ENCODE data around the gene LSAMP.

DNA sequence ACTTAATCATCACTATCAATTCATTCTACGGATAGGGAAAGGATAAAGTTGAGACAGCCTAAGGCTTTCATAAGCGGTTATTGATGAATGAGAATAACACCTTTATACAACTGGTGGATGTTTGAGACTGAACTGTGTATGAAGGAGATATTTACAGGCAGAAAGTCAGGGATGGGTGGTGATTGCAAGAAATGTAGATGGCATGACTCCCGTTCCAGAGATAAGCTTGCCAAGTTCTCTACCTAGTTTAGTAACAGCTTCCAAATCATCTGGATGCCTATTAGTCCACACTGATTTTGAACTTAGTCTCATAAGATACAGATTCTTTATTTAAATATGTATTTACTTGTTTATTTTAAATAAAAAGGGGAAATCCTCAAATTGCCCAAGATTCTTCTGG lies 463.2 kb downstream of the LSAMP start:
- TF ChIP-seq, protein P1, sequence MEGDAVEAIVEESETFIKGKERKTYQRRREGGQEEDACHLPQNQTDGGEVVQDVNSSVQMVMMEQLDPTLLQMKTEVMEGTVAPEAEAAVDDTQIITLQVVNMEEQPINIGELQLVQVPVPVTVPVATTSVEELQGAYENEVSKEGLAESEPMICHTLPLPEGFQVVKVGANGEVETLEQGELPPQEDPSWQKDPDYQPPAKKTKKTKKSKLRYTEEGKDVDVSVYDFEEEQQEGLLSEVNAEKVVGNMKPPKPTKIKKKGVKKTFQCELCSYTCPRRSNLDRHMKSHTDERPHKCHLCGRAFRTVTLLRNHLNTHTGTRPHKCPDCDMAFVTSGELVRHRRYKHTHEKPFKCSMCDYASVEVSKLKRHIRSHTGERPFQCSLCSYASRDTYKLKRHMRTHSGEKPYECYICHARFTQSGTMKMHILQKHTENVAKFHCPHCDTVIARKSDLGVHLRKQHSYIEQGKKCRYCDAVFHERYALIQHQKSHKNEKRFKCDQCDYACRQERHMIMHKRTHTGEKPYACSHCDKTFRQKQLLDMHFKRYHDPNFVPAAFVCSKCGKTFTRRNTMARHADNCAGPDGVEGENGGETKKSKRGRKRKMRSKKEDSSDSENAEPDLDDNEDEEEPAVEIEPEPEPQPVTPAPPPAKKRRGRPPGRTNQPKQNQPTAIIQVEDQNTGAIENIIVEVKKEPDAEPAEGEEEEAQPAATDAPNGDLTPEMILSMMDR (IDR thresholded peaks at IDR 0.05), result no peak
- TF ChIP-seq POLR2A (IDR thresholded peaks at IDR 0.05), result no peak
- no peak for TF ChIP-seq POLR2AphosphoS5 (IDR thresholded peaks at IDR 0.05)
- no peak for TF ChIP-seq EP300 (IDR thresholded peaks at IDR 0.05)

All from sigmoid colon (tissue), 4 donors.